Karpas-422 (cell line): Measurements from ENCODE around the gene ZNF543. TPM values are rescaled to one million over a fixed set of nuclear protein-coding genes. Genes with fewer than 3 reads are reported as not detected.

ENCODE experiments used
- DNase-seq: peaks from one replicate; pipeline ENCODE4 v3.0.0-alpha.2; 2015
- H2AFZ ChIP-seq: fragments of 200-600 bp; sonication (generic); 2 replicates; pipeline ENCODE4 v1.6.1; 2014; ENCODE audit warnings: antibody characterized with exemption, low read length, mixed read lengths
- H3K27ac ChIP-seq: fragments of 200-600 bp; sonication (generic); 2 replicates; pipeline ENCODE4 v1.5.1; 2014; ENCODE audit warnings: mild to moderate bottlenecking, low read length, moderate library complexity
- H3K27me3 ChIP-seq: fragments of 200-600 bp; sonication (generic); 2 replicates; pipeline ENCODE4 v1.6.1; 2014; ENCODE audit warnings: low read length, mixed read lengths
- H3K36me3 ChIP-seq: fragments of 200-600 bp; sonication (generic); 2 replicates; pipeline ENCODE4 v1.6.1; 2014; ENCODE audit warnings: low read length, mixed read lengths; ENCODE audit not compliant: insufficient read depth
- H3K4me1 ChIP-seq: fragments of 200-600 bp; sonication (generic); 2 replicates; pipeline ENCODE4 v1.6.1; 2014; ENCODE audit warnings: mild to moderate bottlenecking, low read length, mixed read lengths
- H3K4me2 ChIP-seq: fragments of 200-600 bp; sonication (generic); 2 replicates; pipeline ENCODE4 v1.6.1; 2014; ENCODE audit warnings: low read length, low read depth, mild to moderate bottlenecking; ENCODE audit not compliant: poor library complexity, severe bottlenecking
- H3K4me3 ChIP-seq: fragments of 200-600 bp; sonication (generic); 2 replicates; pipeline ENCODE4 v1.5.1; 2014; ENCODE audit warnings: mild to moderate bottlenecking, antibody characterized with exemption, low read length, mixed read lengths
- H3K79me2 ChIP-seq: fragments of 200-600 bp; sonication (generic); 2 replicates; pipeline ENCODE4 v1.6.1; 2014; ENCODE audit warnings: mild to moderate bottlenecking, low read length, mixed read lengths
- H3K9ac ChIP-seq: fragments of 200-600 bp; sonication (generic); 2 replicates; pipeline ENCODE4 v1.6.0; 2014; ENCODE audit warnings: low read length
- H3K9me2 ChIP-seq: fragments of 200-600 bp; sonication (generic), shearing (Covaris generic); replicated peaks from 2 replicates; pipeline ENCODE4 v1.6.0; 2014; ENCODE audit warnings: mild to moderate bottlenecking, low read length, moderate library complexity; ENCODE audit not compliant: insufficient read depth
- H3K9me3 ChIP-seq: fragments of 300-700, 200-600 bp; sonication (generic); 2 replicates; pipeline ENCODE4 v1.6.1; 2014; ENCODE audit warnings: low read length, mixed read lengths
- H4K20me1 ChIP-seq: fragments of 200-600 bp; sonication (generic); 2 replicates; pipeline ENCODE4 v1.6.1; 2014; ENCODE audit warnings: mild to moderate bottlenecking, antibody characterized with exemption, low read length, low read depth; ENCODE audit not compliant: insufficient read depth
- total RNA-seq: library from RNA; depleted of rRNA; stranded (reverse); fragments of >200 nt; shearing (Covaris generic); gene quantifications from 2 replicates; pipeline ENCODE4 v1.2.3, GENCODE V29; 2014; ENCODE audit warnings: low replicate concordance

Gene ZNF543
- total RNA-seq, 1 experiment from 2014 or later: 21.6 TPM

- Histone ChIP-seq H3K9me3 (no peaks in the 10 kb centered on the region), H3K4me2 (no peak overlapping the region), H3K36me3 (peaks cover 69% of the 10 kb centered on the region), H3K79me2 (peaks cover 45% of the 10 kb centered on the region), H4K20me1 (no peaks in the 10 kb centered on the region), H3K27me3 (no peaks in the 10 kb centered on the region), H3K27ac (no peak overlapping the region), H3K4me1 (no peaks in the 10 kb centered on the region), H3K9me2 (no peaks in the 10 kb centered on the region), H3K9ac (no peak overlapping the region), H3K4me3 (no peak overlapping the region), H2AFZ (no peak overlapping the region)
- no peak for DNase-seq
These were observed 7.7 kb downstream of the ZNF543 start for GRCh38 chr19:57327993-57328392.

DNA sequence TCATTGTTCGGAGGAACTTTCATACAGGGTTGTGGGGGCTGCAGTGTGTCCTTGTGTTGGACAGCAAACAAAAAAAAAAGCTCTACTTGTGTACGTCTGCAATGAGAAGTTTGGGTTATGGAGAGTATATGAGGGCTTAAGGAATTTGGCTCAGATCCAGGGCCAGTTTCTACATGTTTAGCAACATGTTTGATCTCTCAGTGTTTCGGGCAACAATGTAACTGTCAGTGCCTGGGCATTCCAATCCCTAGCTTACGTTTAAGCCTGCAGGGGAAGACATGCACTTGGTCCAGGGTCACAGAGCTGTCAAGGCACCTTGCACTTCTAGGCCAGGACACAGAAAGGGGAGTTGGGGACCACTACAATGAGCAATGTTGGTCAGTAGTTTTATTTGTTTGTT is 13.9 kb downstream of the ZNF543 start:
- H3K36me3 ChIP-seq: peaks cover 14% of the 10 kb centered on the region; the same call in 1 of the 2 replicates
- no peak overlapping the region for H3K9ac ChIP-seq
- no peak overlapping the region for H3K27ac ChIP-seq
- DNase-seq: no peak
- no peaks in the 10 kb centered on the region for H3K9me2 ChIP-seq
- no peak overlapping the region for H2AFZ ChIP-seq
- H3K4me1 ChIP-seq: no peaks in the 10 kb centered on the region
- peaks cover under 1% of the 10 kb centered on the region; the same call in 1 of the 2 replicates for H3K79me2 ChIP-seq
- H3K9me3 ChIP-seq: no peaks in the 10 kb centered on the region
- H3K27me3 ChIP-seq: no peaks in the 10 kb centered on the region
- no peak overlapping the region for H3K4me3 ChIP-seq
- no peak overlapping the region for H3K4me2 ChIP-seq
- no peaks in the 10 kb centered on the region for H4K20me1 ChIP-seq

GRCh38 chr19:57338877-57339276 is 18.6 kb downstream of the ZNF543 start:
- Histone ChIP-seq H2AFZ (no peak overlapping the region), H3K36me3 (no peaks in the 10 kb centered on the region), H3K9ac (no peak overlapping the region), H3K27ac (no peak overlapping the region), H3K4me3 (no peak overlapping the region), H4K20me1 (no peaks in the 10 kb centered on the region), H3K9me2 (no peaks in the 10 kb centered on the region), H3K27me3 (no peaks in the 10 kb centered on the region), H3K4me2 (no peak overlapping the region), H3K4me1 (no peaks in the 10 kb centered on the region), H3K9me3 (no peaks in the 10 kb centered on the region), H3K79me2 (no peaks in the 10 kb centered on the region)
- no peak for DNase-seq

GRCh38 chr19:57342582-57342981 is 22.3 kb downstream of the ZNF543 start:
- H3K4me1 ChIP-seq: no peaks in the 10 kb centered on the region
- H3K36me3 ChIP-seq: no peaks in the 10 kb centered on the region
- H3K4me2 ChIP-seq: no peak overlapping the region
- H3K9ac ChIP-seq: no peak overlapping the region
- H3K9me2 ChIP-seq: no peaks in the 10 kb centered on the region
- H3K27me3 ChIP-seq: no peaks in the 10 kb centered on the region
- no peaks in the 10 kb centered on the region for H3K9me3 ChIP-seq
- H3K79me2 ChIP-seq: no peaks in the 10 kb centered on the region
- H3K27ac ChIP-seq: no peak overlapping the region
- H2AFZ ChIP-seq: no peak overlapping the region
- DNase-seq: no peak
- H3K4me3 ChIP-seq: no peak overlapping the region
- no peaks in the 10 kb centered on the region for H4K20me1 ChIP-seq

DNA sequence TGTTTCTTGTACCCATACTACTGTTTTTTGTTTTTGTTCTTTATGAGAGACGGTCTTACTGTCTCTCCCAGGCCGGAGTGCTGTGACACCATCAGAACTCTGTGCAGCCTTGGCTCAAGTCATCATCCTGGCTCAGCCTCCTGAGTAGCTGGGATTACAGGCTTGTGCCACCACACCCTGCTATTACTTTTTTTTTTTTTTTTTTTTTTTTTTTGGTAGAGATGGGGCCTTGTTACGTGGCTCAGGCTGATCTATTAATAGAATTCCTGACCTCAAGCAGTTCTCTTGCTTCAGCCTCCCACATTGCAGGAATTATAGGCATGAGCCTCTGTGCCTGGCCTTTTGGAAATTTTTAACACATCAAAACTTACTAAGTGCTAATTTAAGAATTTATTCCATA is 27.9 kb downstream of the ZNF543 start:
- no peak overlapping the region for H3K4me3 ChIP-seq
- H3K4me2 ChIP-seq: no peak overlapping the region
- H3K4me1 ChIP-seq: peaks cover 20% of the 10 kb centered on the region
- no peak overlapping the region for H3K27ac ChIP-seq
- H3K36me3 ChIP-seq: peaks cover 7% of the 10 kb centered on the region
- no peaks in the 10 kb centered on the region for H3K27me3 ChIP-seq
- H2AFZ ChIP-seq: no peak overlapping the region
- H3K9ac ChIP-seq: no peak overlapping the region
- H3K79me2 ChIP-seq: peaks cover 21% of the 10 kb centered on the region
- no peak for DNase-seq
- no peaks in the 10 kb centered on the region; the same call in 1 of the 2 replicates for H3K9me3 ChIP-seq
- no peaks in the 10 kb centered on the region for H4K20me1 ChIP-seq
- H3K9me2 ChIP-seq: no peaks in the 10 kb centered on the region

GRCh38 chr19:57350877-57351805 is 30.9 kb downstream of the ZNF543 start, which contains the start of gene ZNF304:
ZNF304 (plus strand) TSS chr19:57351271; CDS start chr19:57351665, 394 bp downstream.
- peak within 1 kb of the TSS; percentile 79 for H3K9ac ChIP-seq
- peaks cover 37% of the 10 kb centered on the region for H3K36me3 ChIP-seq
- H3K79me2 ChIP-seq: peaks cover 42% of the 10 kb centered on the region
- H3K9me3 ChIP-seq: peaks cover 11% of the 10 kb centered on the region; the same call in 1 of the 2 replicates
- H3K4me1 ChIP-seq: peaks cover 20% of the 10 kb centered on the region
- H4K20me1 ChIP-seq: no peaks in the 10 kb centered on the region
- H3K9me2 ChIP-seq: no peaks in the 10 kb centered on the region
- no peaks in the 10 kb centered on the region for H3K27me3 ChIP-seq
- H3K27ac ChIP-seq: no peak within 1 kb of the TSS
- peak within 1 kb of the TSS; percentile 77 for H3K4me2 ChIP-seq
- peak within 1 kb of the TSS; percentile 85 for H3K4me3 ChIP-seq
- peak; percentile 99 for DNase-seq
- H2AFZ ChIP-seq: peak within 1 kb of the TSS; percentile 89

GRCh38 chr19:57351867-57352266 is 31.6 kb downstream of the ZNF543 start:
- Histone ChIP-seq H3K4me1 (peaks cover 20% of the 10 kb centered on the region), H3K9ac (peak overlapping the region; percentile 79), H3K4me3 (peak overlapping the region; percentile 85), H3K27ac (no peak overlapping the region), H2AFZ (no peak overlapping the region), H3K79me2 (peaks cover 42% of the 10 kb centered on the region), H3K9me2 (no peaks in the 10 kb centered on the region), H3K36me3 (peaks cover 44% of the 10 kb centered on the region), H3K4me2 (peak overlapping the region; percentile 77), H3K9me3 (peaks cover 17% of the 10 kb centered on the region), H4K20me1 (no peaks in the 10 kb centered on the region), H3K27me3 (no peaks in the 10 kb centered on the region)
- DNase-seq: no peak

DNA sequence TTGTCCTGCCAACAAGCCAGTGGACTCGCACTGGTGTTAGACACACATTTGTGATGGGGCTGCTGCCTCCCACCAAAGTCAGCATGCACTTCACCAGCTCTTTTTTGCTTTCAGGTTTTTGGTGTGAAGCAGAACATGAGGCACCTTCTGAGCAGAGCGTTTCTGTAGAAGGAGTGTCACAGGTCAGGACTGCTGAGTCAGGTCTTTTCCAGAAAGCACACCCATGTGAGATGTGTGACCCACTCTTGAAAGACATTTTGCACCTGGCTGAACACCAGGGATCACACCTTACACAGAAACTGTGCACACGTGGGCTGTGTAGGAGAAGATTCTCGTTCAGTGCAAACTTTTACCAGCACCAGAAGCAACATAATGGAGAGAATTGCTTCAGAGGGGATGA is 35.6 kb downstream of the ZNF543 start:
- DNase-seq: no peak
- H4K20me1 ChIP-seq: no peaks in the 10 kb centered on the region
- no peaks in the 10 kb centered on the region for H3K9me2 ChIP-seq
- peaks cover 69% of the 10 kb centered on the region for H3K36me3 ChIP-seq
- H3K27ac ChIP-seq: no peak overlapping the region
- no peaks in the 10 kb centered on the region for H3K27me3 ChIP-seq
- H2AFZ ChIP-seq: no peak overlapping the region
- H3K4me2 ChIP-seq: no peak overlapping the region
- H3K9me3 ChIP-seq: peaks cover 27% of the 10 kb centered on the region
- H3K9ac ChIP-seq: no peak overlapping the region
- peaks cover 13% of the 10 kb centered on the region for H3K4me1 ChIP-seq
- H3K4me3 ChIP-seq: no peak overlapping the region
- peaks cover 45% of the 10 kb centered on the region for H3K79me2 ChIP-seq
